ENCODE results near the gene SPATS2.
"Not testable (repeated sequence)": the region's sequence is repeated elsewhere in the genome, so short reads cannot be mapped to it uniquely, and the experiment has no call there.

DNA sequence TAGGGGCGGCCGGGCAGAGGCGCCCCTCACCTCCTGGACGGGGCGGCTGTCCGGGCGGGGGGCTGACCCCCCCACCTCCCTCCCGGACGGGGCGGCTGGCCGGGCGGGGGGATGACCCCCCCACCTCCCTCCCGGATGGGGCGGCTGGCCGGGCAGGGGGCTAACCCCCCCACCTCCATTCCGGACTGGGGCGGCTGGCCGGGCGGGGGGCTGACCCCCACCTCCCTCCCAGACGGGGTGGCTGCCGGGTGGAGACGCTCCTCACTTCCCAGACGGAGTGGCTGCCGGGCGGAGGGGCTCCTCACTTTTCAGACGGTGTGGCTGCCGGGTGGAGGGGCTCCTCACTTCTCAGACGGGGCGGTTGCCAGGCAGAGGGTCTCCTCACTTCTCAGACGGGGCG lies 69.5 kb downstream of the SPATS2 start:
- not testable (repeated sequence) for TF ChIP-seq HDGF (IDR thresholded peaks at IDR 0.05; ENCODE audit: borderline replicate concordance); SP1 (IDR thresholded peaks at IDR 0.05); ELF4 (IDR thresholded peaks at IDR 0.05); SUZ12 (IDR thresholded peaks at IDR 0.05); TARDBP (IDR thresholded peaks at IDR 0.05); FOXK2 (IDR thresholded peaks at IDR 0.05); LEF1 (IDR thresholded peaks at IDR 0.05; ENCODE audit: borderline replicate concordance); ARNT (IDR thresholded peaks at IDR 0.05); FOXM1 (IDR thresholded peaks at IDR 0.05; ENCODE audit: borderline replicate concordance); ZNF384 (IDR thresholded peaks at IDR 0.05); L3MBTL2 (conservative IDR thresholded peaks at IDR 0.05)
- TF ChIP-seq, protein P1, sequence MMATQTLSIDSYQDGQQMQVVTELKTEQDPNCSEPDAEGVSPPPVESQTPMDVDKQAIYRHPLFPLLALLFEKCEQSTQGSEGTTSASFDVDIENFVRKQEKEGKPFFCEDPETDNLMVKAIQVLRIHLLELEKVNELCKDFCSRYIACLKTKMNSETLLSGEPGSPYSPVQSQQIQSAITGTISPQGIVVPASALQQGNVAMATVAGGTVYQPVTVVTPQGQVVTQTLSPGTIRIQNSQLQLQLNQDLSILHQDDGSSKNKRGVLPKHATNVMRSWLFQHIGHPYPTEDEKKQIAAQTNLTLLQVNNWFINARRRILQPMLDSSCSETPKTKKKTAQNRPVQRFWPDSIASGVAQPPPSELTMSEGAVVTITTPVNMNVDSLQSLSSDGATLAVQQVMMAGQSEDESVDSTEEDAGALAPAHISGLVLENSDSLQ (IDR thresholded peaks at IDR 0.05) = not testable (repeated sequence)

Data from HEK293T (cell line).